Measurements from ENCODE around the gene GGPS1.
A peak's percentile ranks its signal among the peaks of the same experiment; 100 is the strongest.
"Not testable (repeated sequence)": the region's sequence is repeated elsewhere in the genome, so short reads cannot be mapped to it uniquely, and the experiment has no call there.

GGPS1 gene

DNA sequence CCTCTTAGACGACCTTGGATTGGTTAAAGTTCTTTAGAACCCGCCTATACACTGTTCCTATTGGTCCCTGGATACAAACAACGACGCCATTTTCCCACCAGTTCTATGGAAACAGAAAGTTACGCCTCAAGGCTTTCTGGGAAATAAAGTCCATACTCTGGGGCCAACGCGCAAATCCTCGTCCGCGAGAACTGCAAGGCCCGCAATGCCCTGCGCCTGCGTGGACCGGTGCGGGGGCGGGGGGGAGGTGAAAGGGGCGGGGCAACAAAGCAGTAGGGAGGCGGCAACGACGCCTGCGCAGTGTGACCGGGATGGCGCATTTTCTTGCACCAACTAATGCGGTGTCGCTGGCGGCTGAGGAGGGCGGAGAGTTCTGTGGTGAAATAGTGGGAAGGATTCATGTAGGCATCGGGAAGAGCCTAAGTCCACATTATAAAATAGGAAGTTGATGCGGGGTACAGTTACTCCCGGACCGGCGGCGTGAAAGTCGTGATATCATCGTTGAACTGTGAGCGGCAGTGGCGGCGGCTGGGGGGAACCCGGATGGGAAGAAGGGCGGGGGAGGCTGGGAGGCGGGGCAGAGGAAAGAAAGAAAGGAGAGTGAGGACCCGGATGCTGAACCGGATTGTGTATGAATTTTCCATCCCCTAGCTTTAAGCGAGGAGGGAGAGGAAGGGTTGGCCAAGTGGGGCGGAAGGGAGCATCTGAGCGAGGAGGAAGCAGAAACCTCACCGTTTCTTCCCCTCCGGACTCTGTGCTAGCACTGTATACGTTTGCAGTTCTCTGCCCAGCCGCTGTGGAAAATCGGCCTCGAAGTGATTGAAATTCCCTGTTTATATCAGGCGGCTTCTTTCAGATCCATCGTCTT lies at the start of gene GGPS1:
GGPS1 (plus strand) TSS at position 300 of the 868 bp plus-strand sequence. CDS start 6,695 bp downstream, outside the sequence.
- peak; percentile 98 for DNase-seq

DNA sequence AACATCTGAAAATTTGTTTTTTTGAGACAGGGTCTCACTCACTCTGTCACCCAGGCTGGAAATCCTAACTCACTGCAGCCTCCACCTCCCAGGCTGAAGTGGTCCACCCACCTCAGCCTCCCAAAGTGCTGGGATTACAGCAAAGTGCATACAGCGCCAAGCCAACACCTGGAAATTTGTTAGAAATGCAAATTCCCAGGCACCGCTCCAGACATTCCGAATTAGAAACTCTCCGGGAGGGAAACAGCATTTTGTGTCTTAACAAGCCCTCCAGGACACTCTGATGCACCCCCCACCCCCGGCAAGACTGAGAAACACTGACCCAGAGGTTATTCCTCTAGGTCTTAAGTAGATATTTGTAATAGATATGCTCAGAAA lies 49.5 kb upstream of the GGPS1 start:
- no peak for DNase-seq

DNA sequence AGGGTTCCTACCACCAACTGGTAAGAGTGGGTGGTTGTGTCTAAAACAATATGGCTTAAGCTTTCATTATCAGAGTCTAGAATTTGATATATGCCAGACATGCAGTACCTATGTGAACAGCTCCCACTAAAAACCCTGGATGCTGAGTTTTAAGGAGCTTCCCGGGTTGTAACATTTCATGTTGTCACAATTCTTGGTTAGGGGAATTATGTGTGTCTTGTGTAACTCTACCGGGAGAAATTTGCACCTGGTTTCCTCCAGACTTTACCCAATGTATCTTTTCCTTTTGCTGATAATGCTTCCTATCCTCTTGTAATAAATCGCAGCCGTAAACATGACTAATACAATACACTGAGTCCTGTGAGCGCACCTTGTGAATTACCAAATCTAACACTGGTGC lies 48.7 kb upstream of the GGPS1 start:
- DNase-seq, result no peak

DNA sequence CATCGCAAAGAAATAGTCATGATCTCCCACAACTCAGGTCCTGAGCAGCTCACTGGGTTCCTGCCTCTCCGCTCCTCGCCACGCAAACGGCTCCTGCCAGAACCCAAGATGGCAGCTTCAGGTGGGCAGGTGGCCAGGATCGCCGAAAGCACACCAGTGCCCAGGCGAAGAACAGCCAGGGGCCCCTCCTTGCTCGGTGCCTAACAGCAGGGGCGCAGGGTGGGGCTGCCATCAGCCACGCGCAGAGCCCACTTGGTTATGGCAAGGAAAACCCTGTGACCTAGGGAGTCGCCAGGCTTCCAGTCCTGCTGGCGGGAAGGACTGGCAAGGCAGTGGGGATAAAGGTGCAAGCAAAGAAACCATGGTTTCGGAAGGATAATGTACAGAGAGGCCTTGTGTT lies 47.9 kb upstream of the GGPS1 start:
- DNase-seq, result no peak

DNA sequence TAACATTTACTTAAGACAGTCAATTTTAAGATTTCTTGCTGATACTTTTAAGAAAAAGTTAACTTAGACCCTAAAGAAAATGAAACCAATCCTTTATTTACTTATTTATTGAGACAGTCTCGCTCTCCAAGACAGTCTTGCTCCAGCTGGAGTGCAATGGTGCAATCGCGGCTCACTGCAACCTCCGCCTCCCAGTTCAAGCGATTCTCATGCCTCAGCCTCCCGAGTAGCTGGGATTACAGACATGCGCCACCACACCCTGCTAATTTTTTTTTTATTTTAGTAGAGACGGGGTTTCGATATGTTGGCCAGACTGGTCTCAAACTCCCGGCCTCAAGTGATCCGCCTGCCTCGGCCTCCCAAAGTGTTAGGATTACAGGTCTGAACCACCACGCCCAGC lies 44.7 kb upstream of the GGPS1 start:
- DNase-seq, result not testable (repeated sequence)

DNA sequence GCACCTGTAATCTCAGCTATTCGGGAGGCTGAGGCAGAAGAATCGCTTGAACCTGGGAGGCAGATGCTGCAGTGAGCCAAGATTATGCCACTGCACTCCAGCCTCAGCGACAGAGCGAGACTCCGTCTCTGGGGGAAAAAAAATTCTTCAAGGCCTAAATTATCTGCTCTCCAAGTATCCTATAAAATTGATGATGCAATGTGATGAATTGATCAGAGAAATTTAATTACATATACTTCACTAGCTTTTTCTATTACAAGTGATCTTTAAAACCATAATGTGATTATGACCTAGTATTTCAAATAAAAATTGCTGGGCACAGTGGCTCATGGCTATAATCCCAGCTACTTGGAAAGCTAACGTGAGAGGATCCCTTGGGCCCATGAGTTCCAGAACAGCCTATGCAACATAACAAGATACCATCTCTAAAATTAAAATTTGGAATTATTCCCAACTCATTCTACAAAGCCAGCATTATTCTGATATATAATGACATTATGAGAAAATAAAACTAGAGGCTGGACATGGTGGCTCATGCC lies 44.1 kb upstream of the GGPS1 start:
- DNase-seq, result no peak

DNA sequence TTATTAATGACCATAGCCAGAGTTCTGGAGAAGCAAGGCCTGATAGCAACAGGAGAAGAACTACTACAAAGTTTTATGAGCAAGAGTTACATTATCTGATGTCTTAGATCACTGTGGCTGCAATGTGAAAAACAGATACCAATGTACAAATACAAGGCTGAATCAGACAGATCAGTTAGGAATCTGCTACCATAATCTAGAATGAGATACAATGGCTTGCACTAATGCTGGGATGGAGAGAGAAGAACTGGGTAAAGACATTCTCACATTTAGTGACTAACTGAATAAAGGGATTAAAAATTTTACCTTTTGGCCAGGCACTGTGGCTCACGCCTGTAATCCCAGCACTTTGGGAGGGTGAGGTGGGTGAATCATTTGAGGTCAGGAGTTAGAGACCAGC lies 41.7 kb upstream of the GGPS1 start:
- no peak for DNase-seq

DNA sequence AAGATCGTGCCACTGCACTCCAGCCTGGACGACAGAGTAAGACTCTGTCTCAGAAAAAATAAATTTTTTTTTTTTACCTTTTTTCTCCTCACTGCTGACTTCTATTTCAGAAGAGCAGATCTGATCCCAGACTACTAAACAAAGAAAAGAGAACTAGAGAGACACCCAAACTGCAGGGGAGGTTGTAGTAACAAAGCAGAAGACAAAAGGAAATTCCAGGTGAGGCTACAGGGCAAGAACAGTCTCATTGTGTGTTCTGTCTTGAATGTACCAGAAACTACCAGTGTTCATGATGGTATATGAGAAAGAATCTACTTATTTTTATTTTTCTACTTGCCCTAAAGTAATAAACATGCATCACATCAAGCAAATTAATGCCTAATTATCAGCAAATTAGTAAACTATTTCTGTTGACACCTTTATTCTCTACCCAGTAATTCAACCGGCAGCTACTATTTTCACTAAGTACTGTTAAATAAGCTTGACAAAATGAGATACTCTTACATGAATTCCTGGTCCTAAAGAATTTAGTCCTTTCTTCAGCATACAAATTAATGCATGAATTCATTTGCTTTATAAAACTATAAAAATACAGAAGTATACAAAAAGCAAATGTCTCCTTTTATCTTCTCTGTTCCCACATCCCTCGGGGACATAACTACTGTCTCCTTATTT lies 41.0 kb upstream of the GGPS1 start:
- no peak for DNase-seq

DNA sequence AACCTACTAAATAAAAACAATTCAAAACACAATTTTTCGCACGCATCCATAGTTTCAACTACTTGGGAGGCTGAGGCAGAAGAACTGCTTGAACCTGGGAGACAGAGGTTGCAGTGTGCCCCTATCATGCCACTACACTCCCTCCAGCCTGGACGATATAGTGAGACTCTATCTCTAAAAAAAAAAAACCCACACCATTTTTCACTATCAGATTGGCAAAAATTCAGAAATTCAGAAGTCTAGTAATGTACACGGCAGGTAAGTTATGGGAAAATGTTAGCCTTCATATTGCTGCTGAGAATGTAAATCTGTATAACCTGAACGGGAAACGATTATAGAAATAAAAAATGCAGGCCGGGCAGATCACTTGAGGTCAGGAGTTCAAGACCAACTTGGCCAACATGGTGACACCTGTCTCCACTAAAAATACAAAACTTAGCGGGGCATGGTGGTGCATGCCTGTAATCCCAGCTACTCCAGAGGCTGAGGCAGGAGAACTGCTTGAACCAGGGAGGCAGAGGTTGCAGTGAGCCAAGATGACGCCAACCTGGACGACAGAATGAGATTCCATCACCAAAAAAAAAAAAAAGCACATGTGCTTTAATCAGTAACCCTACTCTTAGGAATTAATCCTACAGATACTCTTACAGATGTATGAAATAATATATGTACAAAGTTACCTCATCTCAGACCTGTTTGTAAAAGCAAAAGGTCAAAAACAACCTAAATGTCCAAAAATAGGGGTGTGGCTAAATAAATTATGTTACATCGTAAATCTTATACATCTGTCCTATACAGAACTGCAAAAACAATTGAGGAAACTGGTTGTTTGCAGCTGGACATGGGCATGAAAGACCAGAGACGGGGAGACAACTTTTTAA lies 38.3 kb upstream of the GGPS1 start:
- no peak for DNase-seq

DNA sequence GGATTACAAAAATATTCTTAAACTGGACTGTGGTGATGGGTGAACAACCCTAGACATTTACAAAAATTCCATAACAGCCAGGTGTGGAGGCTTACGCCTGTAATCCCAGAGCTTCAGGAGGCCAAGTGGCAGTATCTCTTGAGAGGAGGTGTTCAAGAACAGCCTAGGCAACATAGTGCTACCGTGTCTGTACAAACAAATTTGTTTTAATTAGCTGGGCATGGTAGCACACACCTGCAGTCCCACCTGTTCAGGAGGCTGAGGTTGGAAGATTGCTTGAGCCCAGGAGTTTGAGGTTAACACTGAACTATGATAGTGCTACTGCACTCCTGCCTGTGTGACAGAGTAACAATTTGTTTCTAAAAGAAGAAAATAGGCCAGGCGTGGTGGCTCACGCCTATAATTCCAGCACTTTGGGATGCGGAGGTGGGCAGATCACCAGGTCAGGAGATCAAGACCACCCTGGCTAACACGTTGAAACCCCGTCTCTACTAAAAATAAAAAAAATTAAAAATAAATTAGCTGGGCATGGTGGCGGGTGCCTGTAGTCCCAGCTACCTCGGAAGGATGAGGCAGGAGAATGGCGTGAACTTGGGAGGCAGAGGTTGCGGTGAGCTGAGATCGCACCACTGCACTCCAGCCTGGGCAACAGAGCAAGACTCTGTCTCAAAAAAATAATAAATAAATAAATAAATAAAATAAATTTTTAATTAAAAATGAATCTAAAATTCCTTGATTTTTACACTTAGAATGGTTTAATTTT lies 37.4 kb upstream of the GGPS1 start:
- no peak for DNase-seq

DNA sequence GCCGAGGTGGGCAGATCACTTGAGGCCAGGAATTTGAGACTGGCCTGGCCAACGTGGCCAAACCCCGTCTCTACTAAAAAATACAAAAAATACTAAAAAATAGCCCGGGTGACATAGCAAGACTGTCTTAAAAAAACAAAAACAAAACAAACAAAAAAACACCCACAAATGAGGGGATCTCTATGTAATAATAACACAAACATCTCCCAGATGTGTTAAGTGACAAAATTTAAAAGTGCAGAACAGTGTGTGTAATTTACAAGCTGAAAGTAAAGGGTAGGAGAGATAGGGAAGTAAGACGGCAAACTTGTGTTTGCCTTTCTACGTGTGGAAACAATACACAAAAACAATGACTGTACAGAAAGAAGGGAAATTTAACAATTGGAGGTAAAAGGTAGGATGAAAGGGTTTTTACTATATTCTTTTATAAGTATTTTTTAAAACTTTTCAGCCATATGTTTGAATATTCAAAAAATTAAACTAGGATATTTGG lies 36.7 kb upstream of the GGPS1 start:
- DNase-seq, result no peak

DNA sequence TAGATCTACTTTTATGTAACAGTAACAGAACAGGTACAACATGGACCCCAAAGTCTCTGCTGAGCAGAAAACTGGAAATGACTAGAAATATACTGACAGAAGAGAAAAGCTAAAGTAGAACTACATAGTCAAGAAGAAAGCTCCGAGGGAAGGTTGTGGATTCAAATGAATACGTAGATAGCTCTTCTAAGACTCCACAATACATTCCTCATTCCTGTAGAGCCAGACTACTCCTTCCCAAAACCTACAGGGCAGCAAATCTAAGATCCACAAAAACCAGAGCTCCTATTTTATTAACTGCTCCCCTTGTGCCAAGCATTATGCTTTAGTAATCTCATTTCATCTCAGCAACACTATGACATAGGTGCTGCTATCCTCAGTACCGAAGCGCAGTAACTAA lies 35.6 kb upstream of the GGPS1 start:
- no peak for DNase-seq

DNA sequence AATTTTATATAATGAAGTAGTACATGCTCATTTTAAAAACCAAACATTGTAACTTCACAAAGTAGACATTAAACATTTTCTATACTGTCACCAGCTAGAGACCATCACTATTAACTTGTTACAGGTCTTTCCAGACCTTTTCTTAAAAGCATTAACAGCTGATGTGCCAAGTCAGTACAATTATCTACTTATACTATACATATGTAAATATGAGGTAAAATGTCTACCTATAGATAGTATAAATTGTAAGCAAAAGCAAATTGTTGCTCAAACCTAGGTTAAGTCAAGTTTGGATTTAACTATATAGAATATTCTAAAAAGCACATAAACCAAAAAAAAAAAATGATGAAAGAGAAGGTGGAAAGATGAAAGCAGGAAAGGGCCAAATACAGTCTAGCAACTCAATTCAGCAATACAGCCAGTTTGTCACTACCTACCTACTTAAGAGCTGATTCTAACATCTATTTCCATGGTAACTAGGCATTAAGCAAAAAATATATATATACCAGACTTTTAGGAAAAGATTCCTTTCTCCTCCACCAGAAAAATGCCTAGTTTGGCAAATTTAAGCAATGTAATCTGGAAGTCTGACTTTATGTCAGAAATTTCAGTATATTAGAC lies 34.9 kb upstream of the GGPS1 start:
- no peak for DNase-seq

DNA sequence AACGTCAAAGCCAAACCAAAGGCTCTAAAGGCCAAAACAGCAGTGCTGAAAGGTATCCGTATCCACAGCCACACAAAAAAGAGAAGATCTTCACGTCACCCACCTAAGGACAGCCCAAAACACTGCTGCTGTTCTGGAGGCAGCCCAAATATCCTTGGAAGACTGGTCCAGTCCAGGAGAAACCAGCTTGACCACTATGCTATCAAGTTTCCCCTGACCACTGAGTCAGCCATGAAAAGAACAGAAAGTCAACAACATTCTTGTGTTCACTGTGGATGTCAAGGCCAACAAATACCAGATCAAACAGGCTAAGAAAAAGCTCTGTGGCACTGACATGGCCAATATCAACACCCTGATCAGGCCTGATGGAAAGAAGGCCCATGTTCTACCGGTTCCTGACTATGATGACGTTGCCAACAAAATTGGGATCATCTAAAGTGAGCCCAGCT lies 32.4 kb upstream of the GGPS1 start:
- no peak for DNase-seq

DNA sequence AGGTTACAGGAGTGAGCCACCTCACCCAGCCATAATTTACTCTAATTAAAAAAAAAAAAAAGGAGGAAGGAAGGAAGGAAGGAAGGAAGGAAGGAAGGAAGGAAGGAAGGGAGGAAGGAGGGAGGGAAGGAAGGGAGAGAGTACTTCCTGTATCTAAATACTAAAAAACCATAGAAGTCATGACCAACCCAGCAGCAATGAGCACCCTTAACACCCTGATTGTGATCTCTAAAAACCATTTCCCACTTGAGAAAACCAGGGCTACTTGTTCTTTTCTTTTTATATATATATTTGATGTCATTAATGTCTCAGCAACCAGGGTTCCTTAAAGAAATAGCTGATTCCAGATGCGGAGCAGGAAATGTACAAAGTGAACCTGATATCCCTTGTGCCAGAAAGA lies 31.6 kb upstream of the GGPS1 start:
- DNase-seq, result no peak

DNA sequence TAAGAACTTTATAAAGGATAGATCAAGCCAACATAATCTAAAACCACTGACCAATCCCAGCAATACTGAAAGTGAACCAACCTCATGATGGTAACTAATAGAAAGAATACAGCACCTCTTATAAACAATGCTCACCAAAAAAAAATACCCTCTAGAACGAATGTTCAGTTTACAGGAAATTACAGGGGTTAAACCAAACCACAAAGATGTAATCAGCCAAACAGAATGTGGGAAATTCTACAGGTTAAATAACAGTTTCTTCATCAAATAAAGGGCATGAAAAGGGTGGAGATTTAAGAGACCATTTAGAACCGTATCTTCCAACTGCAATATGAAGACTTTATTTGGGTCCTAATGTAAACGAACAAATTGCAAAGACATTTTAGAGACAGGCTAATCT lies 30.8 kb upstream of the GGPS1 start:
- no peak for DNase-seq

DNA sequence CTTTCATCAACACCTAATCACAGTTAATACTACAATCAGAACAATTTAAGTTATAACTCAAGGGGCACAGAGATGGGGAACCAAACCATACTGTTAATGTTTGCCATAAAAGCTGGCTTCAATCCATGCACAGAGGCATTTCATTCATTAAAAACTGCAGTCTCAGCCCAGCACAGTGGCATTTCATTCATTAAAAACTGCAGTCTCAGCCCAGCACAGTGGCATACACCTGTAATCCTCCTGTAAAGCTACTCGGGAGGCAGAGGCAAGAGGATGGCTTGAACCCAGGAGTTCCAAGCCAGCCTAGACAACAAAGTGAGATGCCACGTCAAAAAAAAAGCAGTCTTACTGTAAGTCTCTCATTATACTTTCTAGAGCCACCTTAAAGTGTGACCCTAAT lies 29.6 kb upstream of the GGPS1 start:
- DNase-seq, result no peak

DNA sequence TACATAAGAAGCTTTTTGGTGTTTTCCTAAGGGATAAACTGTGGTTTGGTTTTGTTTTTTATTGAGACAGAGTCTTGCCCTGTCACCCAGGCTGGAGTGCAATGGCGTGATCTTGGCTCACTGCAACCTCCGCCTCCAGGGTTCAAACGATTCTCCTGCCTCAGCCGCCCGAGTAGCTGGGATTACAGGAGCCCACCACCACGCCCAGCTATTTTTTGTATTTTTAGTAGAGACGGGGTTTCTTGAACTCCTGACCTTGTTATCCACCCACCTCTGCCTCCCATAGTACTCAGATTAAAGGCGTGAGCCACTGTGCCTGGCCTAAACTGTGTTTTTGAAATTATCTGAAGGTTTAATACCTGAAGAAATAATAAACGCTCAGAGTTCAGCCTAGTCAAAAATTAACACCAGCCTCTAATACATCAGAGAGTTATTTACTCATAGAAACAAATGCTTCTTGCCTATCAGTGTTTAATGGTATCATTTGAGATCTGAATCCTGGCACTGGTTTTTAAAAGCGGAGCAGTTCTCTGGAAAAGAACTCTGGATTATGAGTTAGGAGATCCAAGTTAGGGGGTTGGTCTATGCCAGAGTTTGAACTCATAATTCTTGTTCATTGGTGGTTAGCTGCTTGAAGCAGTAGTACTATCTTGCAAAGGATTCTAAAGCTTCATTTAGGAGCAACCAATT lies 29.1 kb upstream of the GGPS1 start:
- no peak for DNase-seq

DNA sequence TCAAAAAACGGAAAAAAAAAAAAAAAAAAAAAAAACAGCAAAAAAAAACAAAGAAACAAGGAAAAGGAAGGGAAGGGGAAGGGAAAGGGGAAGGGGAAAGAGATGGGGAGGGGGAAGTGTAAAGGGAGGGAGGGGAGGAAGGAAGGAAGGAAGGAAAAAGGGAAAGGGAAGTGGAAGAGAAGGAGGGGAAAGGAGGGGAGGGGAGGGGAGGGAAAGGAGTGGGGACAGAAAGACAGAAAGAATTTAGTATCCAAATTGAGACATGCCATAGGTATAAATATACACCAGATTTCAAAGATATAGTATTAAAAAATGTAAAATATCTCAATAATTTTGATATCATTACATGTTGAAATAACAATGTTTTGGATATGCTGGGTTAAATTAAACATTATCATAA lies 26.2 kb upstream of the GGPS1 start:
- DNase-seq, result no peak

DNA sequence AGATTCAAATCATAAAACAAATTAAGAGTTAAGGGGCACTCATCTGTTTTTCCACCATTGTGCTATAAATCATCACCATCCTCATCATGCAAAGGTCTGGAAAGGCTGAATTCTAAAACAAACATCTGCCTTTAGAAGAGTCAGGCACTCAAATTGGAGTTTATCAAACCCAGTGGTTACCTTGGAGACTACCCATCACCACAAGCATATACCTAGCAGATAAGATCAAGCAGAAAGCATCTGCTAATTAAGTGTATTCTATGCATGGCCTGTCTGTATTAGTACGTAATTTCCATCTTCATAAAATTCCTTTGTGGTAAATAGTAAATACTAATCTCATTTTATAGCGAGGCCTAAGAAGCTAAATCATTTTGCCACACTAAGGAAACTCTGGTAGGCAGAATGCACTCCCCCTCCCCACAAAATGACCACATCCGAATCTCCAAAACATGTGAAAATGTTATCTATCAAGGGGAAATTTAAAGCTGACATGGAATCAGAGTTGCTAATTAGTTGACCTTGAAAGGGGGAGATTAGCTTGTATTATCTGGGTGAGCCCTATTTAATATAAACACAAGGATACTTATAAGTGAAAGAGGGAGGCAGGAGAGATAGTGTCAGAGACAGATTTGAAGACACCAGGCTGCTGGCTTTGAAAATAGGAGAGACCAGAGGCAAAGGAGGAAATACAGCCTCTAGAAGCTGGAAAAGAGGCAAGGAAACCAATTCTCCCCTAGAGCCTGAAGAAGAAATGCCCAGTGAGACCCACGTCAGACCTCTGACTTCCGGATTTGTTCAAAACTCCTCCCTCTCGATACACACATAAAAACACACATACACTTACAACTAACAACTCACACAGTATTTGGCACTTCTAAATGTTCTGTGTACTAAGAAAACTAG lies 23.6 kb upstream of the GGPS1 start:
- DNase-seq, result no peak

All from NK-92 treated with Interleukin-12 subunit alpha and Interleukin-12 subunit beta, amount 100 ng/mL, for 24 hours (cell line).